Heart right ventricle (tissue), 16 donors: ENCODE measurements around the gene KIF25. TPM values are rescaled to one million over a fixed set of nuclear protein-coding genes. Genes with fewer than 3 reads are reported as not detected.

Source experiments
- ATAC-seq, 8 donors: fragments of 200-7000 bp; cut with Tn5 transposase; one replicate each; pipeline ENCODE4 v1.9.1; 2020; ENCODE audit warnings: mild to moderate bottlenecking in 8 of 8, moderate library complexity in 8 of 8, moderate number of reproducible peaks in 1 of 8
- DNase-seq, 2 donors: peaks; one replicate each; pipeline ENCODE4 v3.0.0-alpha.2; 2020
- H3K27ac ChIP-seq, 10 donors: fragments of 200-600 bp; sonication (generic) in 2 of 10; one replicate each; pipeline versions ENCODE4 v1.5.0 to v1.8.0; 2020 to 2022; ENCODE audit warnings: mild to moderate bottlenecking in 3 of 10
- H3K27me3 ChIP-seq, 7 donors: fragments of 200-600 bp; one replicate each; pipeline ENCODE4 v1.8.0; 2021 to 2022; ENCODE audit warnings: mild to moderate bottlenecking in 2 of 7
- H3K36me3 ChIP-seq, 9 donors: fragments of 200-600 bp; sonication (generic) in 1 of 9; one replicate each; pipeline versions ENCODE4 v1.5.0 to v1.8.0; 2020 to 2022; ENCODE audit warnings: mild to moderate bottlenecking in 2 of 9
- H3K4me1 ChIP-seq, 9 donors: fragments of 200-600 bp; sonication (generic) in 1 of 9; one replicate each; pipeline versions ENCODE4 v1.5.0 to v1.8.0; 2020 to 2022; ENCODE audit warnings: mild to moderate bottlenecking in 4 of 9
- H3K4me3 ChIP-seq, 10 donors: fragments of 200-600 bp; sonication (generic) in 2 of 10; one replicate each; pipeline versions ENCODE4 v1.5.0 to v1.8.0; 2020 to 2022; ENCODE audit warnings: mild to moderate bottlenecking in 7 of 10, moderate library complexity in 2 of 10
- H3K9me3 ChIP-seq, 11 donors: fragments of 200-600 bp in 10 of 11; sonication (generic) in 2 of 11; one replicate each; pipeline versions ENCODE4 v1.5.0 to v1.8.0; 2013 to 2022; ENCODE audit warnings: mild to moderate bottlenecking in 2 of 11, control low read depth in 1 of 11, moderate library complexity in 1 of 11
- WGBS, 2 donors: extraction: QIAGEN DNeasy Blood & Tissue Kit; methylation state at CpG; one replicate each; pipeline ENCODE4 v1.1.7; 2013; ENCODE audit warnings: inconsistent platforms in 1 of 2; 5-methylcytosine and 5-hydroxymethylcytosine counted together
- intact Hi-C, 10 donors: fragments of 100-400 bp; cut with DNase I; formaldehyde crosslinking; loops; one replicate each; pipeline versions ENCODE4 v1.11.1 to v1.14.2; 2022
- polyA plus RNA-seq, 2 donors: library from polyadenylated mRNA; stranded (reverse); fragments of 200-250 nt; gene quantifications; one replicate each; pipeline ENCODE4 v1.2.3, GENCODE V29; 2013
- total RNA-seq, 10 donors: library from RNA; stranded (reverse); fragmentation: NEBNext Ultra II Directional in 3 of 10; extraction: Animal tissue kit (Norgen Biotek cat#: 25700) in 3 of 10; gene quantifications; one replicate each; pipeline versions ENCODE4 v1.2.1 to v1.2.4, GENCODE V29; 2021 to 2023
- TF ChIP-seq, protein P1 (sequence below), 9 donors: fragments of 200-600 bp; sonication (generic) in 2 of 9; IDR thresholded peaks; one replicate each; pipeline versions ENCODE4 v1.5.0 to v1.8.0; 2021 to 2022; ENCODE audit warnings: antibody characterized with exemption in 9 of 9, mild to moderate bottlenecking in 5 of 9, moderate library complexity in 1 of 9
- donor health status: Arrhythmogenic right ventricular cardiomyopathy.
- donor health status: ischemic (EF 13 %, LVEDD 7.1; RV severe dilation, severe dysfunction).
- donor health status: healthy with polysubstance abuse.
- donor health status: DM: no; HTN: yes; CAD: no.
- donor health status: DM: no; HTN: no; CAD: no.
- donor health status: ischemic (EF 25% LVEDD 6.9; RV normal size, moderate dysfunction).
- donor health status: ischemic (EF 25% LVEDD 5.7; RV mildly dilated, moderate dysfunction).
- donor health status: healthy.
- donor health status: DM: yes; HTN: yes; CAD: no.
- donor health status: Ischemic cardiomyopathy.
- donor health status: ischemic (EF 35%, LVEDD 5.7; RV mildly dilated, moderate dysfunction).
- donor health status: nonischemic (EF 11% LVEDD 7.7; RV severe dilation, severe dysfunction).
- donor health status: DM: yes; HTN: yes; CAD: no.
- donor health status: PGD.
- donor health status: ischemic (EF 29% LVEDD 5.4; RV normal size, mild dysfunction).
- donor health status: nonischemic (EF 23%, LVEDD 6.1; RV moderate dilation, normal function).

The KIF25 gene
- total and polyA plus RNA-seq, 12 donors = 0.18 to 0.95 (median 0.39) TPM; not detected in 4

DNA sequence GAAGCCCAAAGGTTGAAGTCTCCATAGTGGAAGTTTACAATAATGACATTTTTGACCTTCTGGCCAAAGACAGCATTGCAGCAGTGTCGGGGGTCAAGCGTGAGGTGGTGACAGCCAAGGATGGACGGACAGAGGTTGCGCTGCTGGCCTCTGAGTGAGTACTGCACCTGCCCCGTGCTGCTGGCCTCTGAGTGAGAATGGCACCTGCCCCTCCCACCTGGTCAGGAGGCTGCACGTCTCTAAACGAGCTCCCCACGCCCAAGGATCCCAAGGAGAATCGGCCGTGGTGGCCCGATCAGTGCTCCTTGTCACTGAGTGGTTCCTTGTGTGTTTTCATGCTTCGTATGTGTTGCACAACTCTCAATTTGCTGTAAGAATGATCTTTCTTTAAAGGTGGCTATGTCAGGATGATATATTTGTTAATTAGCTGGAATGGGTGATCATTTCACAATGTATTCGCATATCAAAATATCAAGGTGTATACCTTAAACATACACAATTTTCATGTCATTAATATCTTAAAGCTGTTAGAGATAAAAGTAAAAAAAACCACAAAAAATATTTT, 41.2 kb downstream of the KIF25 start:
- H3K36me3 ChIP-seq = no peaks in the 10 kb centered on the region
- peak overlapping the region in 5 of 10 donors; percentile 81 to 96 (median 92) for H3K27ac ChIP-seq
- H3K9me3 ChIP-seq = peaks cover 0 to 34% (median 17%) of the 10 kb centered on the region in 11 donors
- ATAC-seq (no peak), DNase-seq (no peak)
- 95 to 96% methylated on average over 13 of the region's 13 CpGs for WGBS, 2 donors
- peaks cover 0 to 18% (median 0%) of the 10 kb centered on the region in 7 donors for H3K27me3 ChIP-seq
- intact Hi-C loops = loop anchor here in 5 of 10 donors (5.0 to 10.0 kb wide), 5 partner anchors 46 to 104 kb away; no protein-coding TSS in a partner anchor
- H3K4me3 ChIP-seq = no peak overlapping the region
- TF ChIP-seq, protein P1, sequence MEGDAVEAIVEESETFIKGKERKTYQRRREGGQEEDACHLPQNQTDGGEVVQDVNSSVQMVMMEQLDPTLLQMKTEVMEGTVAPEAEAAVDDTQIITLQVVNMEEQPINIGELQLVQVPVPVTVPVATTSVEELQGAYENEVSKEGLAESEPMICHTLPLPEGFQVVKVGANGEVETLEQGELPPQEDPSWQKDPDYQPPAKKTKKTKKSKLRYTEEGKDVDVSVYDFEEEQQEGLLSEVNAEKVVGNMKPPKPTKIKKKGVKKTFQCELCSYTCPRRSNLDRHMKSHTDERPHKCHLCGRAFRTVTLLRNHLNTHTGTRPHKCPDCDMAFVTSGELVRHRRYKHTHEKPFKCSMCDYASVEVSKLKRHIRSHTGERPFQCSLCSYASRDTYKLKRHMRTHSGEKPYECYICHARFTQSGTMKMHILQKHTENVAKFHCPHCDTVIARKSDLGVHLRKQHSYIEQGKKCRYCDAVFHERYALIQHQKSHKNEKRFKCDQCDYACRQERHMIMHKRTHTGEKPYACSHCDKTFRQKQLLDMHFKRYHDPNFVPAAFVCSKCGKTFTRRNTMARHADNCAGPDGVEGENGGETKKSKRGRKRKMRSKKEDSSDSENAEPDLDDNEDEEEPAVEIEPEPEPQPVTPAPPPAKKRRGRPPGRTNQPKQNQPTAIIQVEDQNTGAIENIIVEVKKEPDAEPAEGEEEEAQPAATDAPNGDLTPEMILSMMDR (IDR thresholded peaks at IDR 0.05) = no peak
- H3K4me1 ChIP-seq = peaks cover 0 to 47% (median 29%) of the 10 kb centered on the region in 9 donors

DNA sequence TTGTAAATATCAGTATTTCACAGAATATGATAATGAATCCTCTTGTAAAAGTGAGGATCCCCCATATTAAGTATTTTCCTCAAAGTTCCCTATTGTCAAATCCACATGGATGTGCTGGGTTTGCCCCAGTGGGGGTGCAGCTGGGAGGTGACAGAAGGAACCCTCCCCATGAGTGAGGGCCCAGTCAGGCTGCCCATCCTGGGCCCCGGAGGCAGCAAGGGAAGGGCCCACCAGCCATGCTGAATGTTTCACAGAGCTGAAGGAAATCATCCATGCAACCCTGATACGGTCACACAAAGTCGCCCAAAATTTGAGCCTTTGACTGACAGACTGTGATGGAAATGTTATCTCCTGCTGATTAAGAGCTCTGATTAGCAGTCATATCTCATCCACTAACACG, 41.8 kb downstream of the KIF25 start:
- ATAC-seq (no peak), DNase-seq (no peak)
- Histone ChIP-seq H3K4me3 (no peak overlapping the region), H3K36me3 (no peaks in the 10 kb centered on the region), H3K27ac (peak overlapping the region in 2 of 10 donors; percentile 92 to 96), H3K4me1 (peaks cover 0 to 41% (median 25%) of the 10 kb centered on the region in 9 donors), H3K27me3 (peaks cover 0 to 18% (median 0%) of the 10 kb centered on the region in 7 donors), H3K9me3 (peaks cover 0 to 34% (median 17%) of the 10 kb centered on the region in 11 donors)
- TF ChIP-seq, protein P1 (IDR thresholded peaks at IDR 0.05) = no peak
- 66 to 94% methylated on average over 4 of the region's 4 CpGs for WGBS, 2 donors
- intact Hi-C loops = loop anchor here in 5 of 10 donors (5.0 to 10.0 kb wide), 5 partner anchors 47 to 104 kb away; no protein-coding TSS in a partner anchor

DNA sequence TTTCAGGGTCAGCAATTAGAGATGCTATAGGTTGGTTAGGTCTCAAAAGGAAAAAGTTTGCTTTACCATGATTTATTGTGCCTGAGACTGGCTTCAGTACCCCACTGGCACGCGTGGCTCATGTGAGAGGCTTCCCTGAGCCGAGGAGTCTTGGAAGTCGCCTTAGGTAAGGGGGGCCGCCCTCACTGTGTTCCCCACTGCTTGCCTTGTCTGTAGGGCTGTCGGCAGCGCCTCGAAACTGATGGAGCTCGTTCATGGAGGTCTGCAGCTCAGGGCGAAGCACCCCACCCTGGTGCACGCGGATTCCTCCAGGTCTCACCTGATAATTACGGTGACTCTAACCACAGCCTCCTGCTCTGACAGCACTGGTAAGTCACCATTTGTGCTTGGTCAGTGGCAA, 42.4 kb downstream of the KIF25 start:
- Histone ChIP-seq H3K4me3 (no peak overlapping the region), H3K4me1 (peaks cover 0 to 36% (median 22%) of the 10 kb centered on the region in 9 donors), H3K9me3 (peaks cover 0 to 34% (median 17%) of the 10 kb centered on the region in 11 donors), H3K27me3 (peaks cover 0 to 14% (median 0%) of the 10 kb centered on the region in 7 donors), H3K27ac (no peak overlapping the region), H3K36me3 (no peaks in the 10 kb centered on the region)
- 84 to 90% methylated on average over 13 of the region's 13 CpGs for WGBS, 2 donors
- DNase-seq = no peak
- ATAC-seq = no peak
- intact Hi-C loops = loop anchor here in 6 of 10 donors (5.0 to 10.0 kb wide), 5 partner anchors 48 to 105 kb away; no protein-coding TSS in a partner anchor
- TF ChIP-seq, protein P1 (IDR thresholded peaks at IDR 0.05) = no peak

DNA sequence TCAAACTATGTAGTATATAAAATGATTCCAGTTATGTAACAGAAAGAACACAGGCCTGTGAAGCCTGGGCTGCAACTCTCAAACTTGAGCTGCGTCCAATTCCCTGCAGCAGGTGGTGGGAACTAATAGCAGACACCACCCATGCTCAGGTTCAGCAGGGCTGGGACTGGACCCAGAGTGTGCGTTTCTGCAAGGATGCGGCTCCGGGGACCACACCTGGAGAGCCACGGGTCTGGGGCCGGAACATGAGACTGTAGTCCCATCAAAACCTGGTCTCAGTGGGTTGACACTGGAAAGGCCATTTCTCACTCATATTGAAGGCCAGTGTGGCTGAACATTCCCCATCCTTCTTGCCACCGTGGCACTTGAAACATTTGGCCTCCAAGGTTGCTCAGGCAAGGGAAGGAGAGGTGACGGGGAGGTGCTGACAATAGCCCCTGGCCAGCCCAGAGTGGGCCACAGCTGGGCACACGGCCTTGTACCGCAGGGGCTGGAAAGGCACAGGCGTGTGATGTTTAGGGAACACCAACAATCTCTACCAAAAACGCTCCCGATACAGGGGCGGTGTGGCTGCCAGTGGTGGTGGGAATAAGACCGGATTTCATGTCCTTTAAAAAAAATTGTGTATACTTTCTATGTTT, 43.5 kb downstream of the KIF25 start:
- H3K4me3 ChIP-seq = no peak overlapping the region
- 92 to 93% methylated on average over 15 of the region's 15 CpGs for WGBS, 2 donors
- TF ChIP-seq, protein P1 (IDR thresholded peaks at IDR 0.05) = no peak
- H3K4me1 ChIP-seq = peaks cover 5 to 38% (median 25%) of the 10 kb centered on the region in 9 donors
- H3K9me3 ChIP-seq = peaks cover 0 to 34% (median 17%) of the 10 kb centered on the region in 11 donors
- no peaks in the 10 kb centered on the region for H3K36me3 ChIP-seq
- H3K27ac ChIP-seq = no peak overlapping the region
- no peak for ATAC-seq
- DNase-seq = no peak
- intact Hi-C loops = loop anchor here in 1 of 10 donors (10.0 kb wide), 1 partner anchor 106 kb away; no protein-coding TSS in a partner anchor
- H3K27me3 ChIP-seq = peaks cover 0 to 4% (median 0%) of the 10 kb centered on the region in 7 donors
